GM19099 (cell line): Measurements from ENCODE around the gene PLA2G4F.

ENCODE experiments used
- POLR2A ChIP-seq: IDR thresholded peaks from 3 replicates; pipeline ENCODE4 v1.6.1; 2011; ENCODE audit warnings: low read depth; ENCODE audit not compliant: insufficient read length; ENCODE audit errors: extremely low read depth

PLA2G4F gene

GRCh38 chr15:42143866-42144625 is 12.4 kb downstream of the PLA2G4F start:
- no peak for TF ChIP-seq POLR2A

DNA sequence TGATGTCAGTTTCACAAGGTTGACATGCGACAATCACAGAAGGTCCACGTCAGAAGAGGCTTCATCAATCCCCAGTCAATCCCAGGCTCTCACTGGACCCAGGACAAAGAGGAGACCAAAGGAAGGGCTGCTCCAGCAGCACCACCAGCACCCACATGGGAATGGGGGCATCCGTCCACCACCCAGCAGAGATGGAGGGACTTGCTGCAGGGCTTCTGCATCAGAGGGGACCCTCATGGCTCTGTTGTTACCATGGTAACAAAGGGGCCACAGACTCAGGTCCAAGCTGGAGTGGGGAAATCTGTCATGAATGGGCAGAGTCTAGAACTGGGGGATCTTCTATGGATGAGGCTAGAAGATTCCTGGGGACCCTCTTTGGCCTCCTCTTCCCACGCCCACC is 13.1 kb downstream of the PLA2G4F start:
- TF ChIP-seq POLR2A, result no peak

GRCh38 chr15:42141795-42142667 is 14.4 kb downstream of the PLA2G4F start:
- TF ChIP-seq POLR2A, result no peak

DNA sequence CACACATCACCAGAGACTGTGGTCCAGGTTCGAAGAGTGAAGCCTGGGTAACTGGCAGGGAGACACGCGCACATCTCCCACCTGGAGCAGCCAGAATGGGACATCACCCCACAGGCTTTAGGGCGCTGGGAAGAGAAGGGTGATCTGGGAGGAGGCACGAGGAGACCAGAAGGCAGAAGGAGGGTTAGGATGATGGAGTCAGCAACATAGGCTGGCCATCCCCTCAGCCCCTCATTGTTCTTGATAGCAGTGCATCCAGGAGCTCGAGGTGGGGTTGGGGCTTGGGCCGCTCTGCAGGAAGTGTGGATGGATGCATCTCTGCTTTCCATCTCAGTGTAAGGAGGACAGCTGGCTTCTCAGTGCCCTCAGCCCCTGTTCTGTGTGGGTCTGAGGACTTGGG is 15.2 kb downstream of the PLA2G4F start:
- no peak for TF ChIP-seq POLR2A

DNA sequence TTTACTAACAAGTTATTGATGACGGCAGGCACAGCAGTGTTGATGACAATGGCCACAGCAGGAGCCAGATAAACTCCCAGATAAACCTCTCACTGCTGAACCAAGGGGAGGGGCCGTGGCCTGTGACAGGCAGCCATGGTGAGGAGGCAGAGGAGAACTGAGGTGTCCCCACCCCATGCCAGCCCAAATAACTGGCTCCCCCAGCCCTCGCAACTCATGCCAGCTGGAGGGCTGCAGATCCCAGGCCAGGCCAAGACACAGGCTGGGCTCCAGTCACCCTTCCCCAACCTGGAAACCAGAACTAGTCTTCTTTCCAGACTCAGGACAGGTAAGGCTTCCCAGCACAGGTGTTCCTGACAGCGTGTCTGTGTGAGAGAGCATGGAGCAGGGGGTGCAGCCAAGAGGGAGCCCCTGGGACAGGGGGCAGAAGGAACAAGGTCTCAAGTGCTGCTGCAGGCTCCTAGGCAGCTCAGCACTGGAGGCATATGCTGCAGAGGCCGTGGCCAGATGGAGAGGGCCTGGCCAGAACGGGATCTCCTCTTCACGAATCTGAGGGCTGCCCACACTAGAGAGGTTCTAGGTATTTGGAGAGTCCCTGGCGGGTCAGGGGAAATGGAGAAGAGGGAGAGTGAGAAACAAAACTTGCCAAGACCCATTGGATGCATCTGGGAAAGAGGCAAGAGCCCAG is 15.9 kb downstream of the PLA2G4F start:
- no peak for TF ChIP-seq POLR2A

DNA sequence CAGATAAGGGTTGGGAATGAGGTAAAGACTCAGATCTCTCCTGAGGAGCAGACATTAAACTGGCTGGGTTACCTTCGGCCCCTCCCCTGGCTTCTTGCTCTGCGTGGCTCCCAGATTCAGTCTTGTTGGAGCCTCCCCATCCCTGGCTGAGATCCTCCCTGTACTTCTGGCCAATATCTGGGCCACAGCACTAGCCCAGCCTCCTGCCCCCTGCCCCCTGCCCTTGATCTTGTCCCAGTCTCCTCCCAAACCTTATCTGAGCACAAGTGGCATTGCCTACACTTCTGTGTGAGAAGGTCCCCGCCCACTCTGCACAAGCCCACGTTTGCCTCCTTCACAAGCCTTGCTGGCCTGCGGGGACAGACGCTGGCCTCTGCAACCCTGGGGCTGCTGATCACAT is 16.8 kb downstream of the PLA2G4F start:
- no peak for TF ChIP-seq POLR2A

- TF ChIP-seq POLR2A, result no peak
Observed at GRCh38 chr15:42138968-42139386, 17.5 kb downstream of the PLA2G4F start.

DNA sequence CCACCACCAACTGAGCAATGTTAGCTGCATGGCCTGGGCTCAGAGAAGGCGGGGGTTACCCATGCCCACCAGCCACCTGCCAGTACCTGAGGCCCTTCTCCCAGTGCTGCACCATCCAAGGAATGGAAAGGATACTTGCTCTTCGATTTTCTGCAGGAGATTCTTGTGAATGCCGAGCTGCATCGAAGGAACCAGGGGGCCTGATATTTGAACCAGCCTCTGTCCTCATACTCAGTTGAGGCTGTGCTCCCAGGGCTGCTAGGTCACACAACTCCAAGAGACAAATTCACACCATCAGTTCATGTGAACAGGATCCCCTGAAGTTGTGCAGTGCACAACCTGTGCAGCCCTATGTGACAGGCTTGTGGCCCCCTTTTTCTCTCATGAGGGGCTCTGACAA is 18.0 kb downstream of the PLA2G4F start:
- no peak for TF ChIP-seq POLR2A

DNA sequence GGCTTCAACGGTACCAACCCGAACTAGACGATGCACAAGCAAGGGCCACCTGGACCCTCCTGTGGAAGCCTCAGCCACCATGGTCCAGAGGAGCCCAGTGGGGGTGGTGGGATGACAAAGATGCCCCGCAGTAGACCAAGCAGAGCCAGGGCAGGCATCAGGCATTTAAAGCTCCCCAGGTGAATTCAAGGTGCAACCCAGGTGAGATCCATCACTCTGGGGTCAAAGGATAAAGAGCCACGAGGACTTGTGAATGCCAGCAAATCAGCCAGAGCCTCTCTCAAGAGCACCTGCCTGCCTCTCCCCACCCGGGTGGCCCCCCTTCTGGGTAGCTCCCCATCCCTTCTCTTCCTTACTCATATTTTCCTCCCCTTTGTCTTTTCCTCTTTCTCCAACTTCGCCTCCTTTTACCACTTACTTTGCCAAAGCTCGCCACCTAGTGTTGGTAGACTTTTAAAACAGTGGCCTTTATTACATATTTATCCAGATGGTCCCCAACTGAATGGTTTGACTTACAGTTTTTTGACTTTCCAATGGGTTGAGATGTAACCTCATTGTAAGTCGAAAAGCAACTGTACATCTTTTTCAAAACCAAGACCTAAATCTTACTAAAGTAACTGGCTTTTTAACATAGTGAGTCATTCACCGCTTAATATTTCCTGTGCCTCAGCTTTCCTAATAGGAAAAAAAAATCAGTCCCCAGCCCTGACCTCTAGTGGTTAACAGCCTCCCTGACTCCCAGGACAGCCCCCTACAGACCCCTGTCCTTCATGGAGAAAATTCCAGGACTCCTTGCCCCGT is 18.8 kb downstream of the PLA2G4F start:
- TF ChIP-seq POLR2A, result no peak

GRCh38 chr15:42136513-42136912 is 19.9 kb downstream of the PLA2G4F start:
- no peak for TF ChIP-seq POLR2A

- TF ChIP-seq POLR2A, result no peak
Observed at GRCh38 chr15:42135351-42135750, 21.1 kb downstream of the PLA2G4F start.

DNA sequence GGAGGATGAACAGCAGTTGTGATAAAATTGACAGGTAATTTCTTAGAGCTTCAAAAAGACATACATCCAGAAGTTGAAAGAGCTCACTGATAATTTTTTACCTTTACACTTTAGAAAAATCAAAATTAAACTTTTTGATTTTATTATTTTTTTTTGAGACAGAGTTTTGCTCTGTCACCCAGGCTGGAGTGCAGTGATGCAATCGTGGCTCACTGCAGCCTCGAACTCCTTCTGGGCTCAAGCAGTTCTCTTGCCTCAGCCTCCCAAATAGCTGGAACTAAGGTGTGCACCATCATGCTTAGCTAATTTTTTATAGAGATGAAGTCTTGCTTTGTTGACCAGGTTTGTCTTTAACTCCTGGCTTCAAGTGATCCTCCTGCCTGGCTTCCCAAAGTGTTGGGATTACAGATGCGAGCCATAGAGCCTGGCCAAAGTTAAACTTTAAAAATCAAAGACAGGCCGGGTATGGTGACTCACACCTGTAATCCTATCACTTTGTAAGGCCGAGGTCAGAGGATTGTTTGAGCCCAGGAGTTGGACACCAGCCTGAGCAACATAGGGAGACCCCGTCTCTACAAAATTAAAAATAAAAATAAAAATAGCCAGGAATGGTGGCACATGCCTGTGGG is 21.7 kb downstream of the PLA2G4F start:
- TF ChIP-seq POLR2A, result no peak

DNA sequence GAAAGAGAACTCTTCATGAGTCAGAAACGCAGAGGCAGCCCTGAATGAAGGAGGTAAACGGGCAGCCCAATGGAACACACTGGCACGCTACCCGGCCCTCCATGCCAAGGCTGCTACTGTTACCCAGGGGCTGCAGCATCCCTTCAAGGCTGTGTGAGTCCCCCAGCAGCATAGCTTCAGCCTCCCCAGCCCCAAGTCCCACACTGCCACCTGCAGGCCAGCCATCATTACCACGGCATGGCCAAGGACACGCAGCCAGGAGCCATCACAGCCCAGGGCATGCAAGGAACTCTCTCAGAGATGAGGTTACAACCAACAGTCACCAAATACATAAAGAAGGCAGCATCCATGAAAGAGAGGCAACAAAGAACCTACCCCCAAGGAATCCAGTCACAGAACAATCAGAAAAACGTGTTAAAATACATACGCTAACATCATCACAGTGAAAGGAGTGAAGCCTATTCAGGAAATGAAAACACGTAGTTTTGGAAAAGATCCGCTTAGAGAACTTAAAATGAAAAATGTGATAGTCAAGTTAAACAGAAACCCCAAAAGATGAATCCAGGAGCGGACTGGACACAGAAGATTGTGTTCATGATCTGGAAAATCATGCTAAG is 22.4 kb downstream of the PLA2G4F start:
- TF ChIP-seq POLR2A, result no peak

- no peak for TF ChIP-seq POLR2A
Observed at GRCh38 chr15:42133356-42133755, 23.1 kb downstream of the PLA2G4F start.
